ENCODE results near the gene ILF3. TPM values are rescaled to one million over a fixed set of nuclear protein-coding genes. Genes with fewer than 3 reads are reported as not detected.
A peak's percentile ranks its signal among the peaks of the same experiment; 100 is the strongest.

ILF3 gene
- total and polyA plus RNA-seq, 2 of the 13 experiments (the other 11 are each of a cell fraction or from before 2014, with no cell fraction given) = 120 to 173 TPM

DNA sequence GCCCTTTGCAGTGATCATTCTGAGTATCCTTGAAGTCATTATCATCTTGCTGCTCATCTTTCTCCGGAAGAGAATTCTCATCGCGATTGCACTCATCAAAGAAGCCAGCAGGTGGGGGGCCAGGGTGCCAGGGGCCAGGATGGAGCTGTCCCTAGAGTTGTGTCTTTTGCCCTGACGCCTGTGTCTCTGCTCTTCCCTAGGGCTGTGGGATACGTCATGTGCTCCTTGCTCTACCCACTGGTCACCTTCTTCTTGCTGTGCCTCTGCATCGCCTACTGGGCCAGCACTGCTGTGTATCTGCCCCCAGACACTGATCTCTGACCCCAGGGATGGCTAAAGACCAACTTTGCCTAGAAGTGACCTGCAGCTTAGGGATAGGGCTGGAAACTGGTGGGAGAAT, 19.2 kb upstream of the ILF3 start:
- no peak for FAIRE-seq
- Histone ChIP-seq H3K27ac (ENCODE audit: extremely low read length, insufficient read depth, low read length) (no peak overlapping the region), H3K4me2 (ENCODE audit: low read depth, low read length) (no peak overlapping the region), H2AFZ (ENCODE audit: low read length) (no peak overlapping the region), H3K4me1 (ENCODE audit: insufficient read depth, low read length) (peaks cover 34% of the 10 kb centered on the region), H3K27me3 (ENCODE audit: control insufficient read depth in 1 of 2, insufficient read depth in 2 of 2, low read length in 2 of 2) (no peaks in the 10 kb centered on the region), H3K9ac (ENCODE audit: insufficient read depth, low read depth, low read length) (no peak overlapping the region), H3K4me3 (replicated peaks in 1 of 3; ENCODE audit: insufficient read depth in 1 of 3, low read depth in 2 of 3, low read length in 3 of 3) (no peak overlapping the region), H3K9me3 (ENCODE audit: low read length) (no peaks in the 10 kb centered on the region), H3K79me2 (ENCODE audit: insufficient read depth, low read length) (no peaks in the 10 kb centered on the region), H3K36me3 (replicated peaks in 1 of 2; ENCODE audit: control insufficient read depth in 1 of 2, insufficient read depth in 2 of 2, low read length in 2 of 2) (no peaks in the 10 kb centered on the region), H4K20me1 (ENCODE audit: insufficient read depth, low read length) (no peaks in the 10 kb centered on the region)
- WGBS (ENCODE audit: low lambda C conversion rate) = 73% methylated on average over 6 of the region's 6 CpGs
- no TSS peak for BruUV-seq (replicated peaks)
- intact Hi-C loops (cut with micrococcal nuclease; ENCODE audit: unreplicated experiment) = no loop called here
- CTCF ChIA-PET (ENCODE audit: low intra/inter-chr PET ratio, low total read pairs) = interaction anchor here (0.6 kb wide), 1 partner anchor 9 kb away, joined by 3 read pairs; no protein-coding TSS in a partner anchor
- no peak for DNase-seq (ENCODE audit: low spot score)
- in situ Hi-C loops (cut with HindIII; ENCODE audit: extremely low pct_ligation_motif_present, low pct_unique_long_range_greater_than_20kb) = no loop called here
- peak; percentile 67 for ATAC-seq
- POLR2A ChIA-PET = no interaction called here
- TF ChIP-seq, protein P1, sequence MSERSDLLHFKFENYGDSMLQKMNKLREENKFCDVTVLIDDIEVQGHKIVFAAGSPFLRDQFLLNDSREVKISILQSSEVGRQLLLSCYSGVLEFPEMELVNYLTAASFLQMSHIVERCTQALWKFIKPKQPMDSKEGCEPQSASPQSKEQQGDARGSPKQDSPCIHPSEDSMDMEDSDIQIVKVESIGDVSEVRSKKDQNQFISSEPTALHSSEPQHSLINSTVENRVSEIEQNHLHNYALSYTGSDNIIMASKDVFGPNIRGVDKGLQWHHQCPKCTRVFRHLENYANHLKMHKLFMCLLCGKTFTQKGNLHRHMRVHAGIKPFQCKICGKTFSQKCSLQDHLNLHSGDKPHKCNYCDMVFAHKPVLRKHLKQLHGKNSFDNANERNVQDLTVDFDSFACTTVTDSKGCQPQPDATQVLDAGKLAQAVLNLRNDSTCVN (CRISPR knock-in tag; IDR thresholded peaks at IDR 0.05; ENCODE audit: borderline replicate concordance) = no peak
- TF ChIP-seq SMAD9 (CRISPR knock-in tag; IDR thresholded peaks at IDR 0.05) (no peak), HHEX (CRISPR knock-in tag; IDR thresholded peaks at IDR 0.05) (no peak), ATAD3A (CRISPR knock-in tag; IDR thresholded peaks at IDR 0.05) (no peak), SP5 (CRISPR knock-in tag; IDR thresholded peaks at IDR 0.05; ENCODE audit: borderline replicate concordance, low read depth) (no peak), RFX3 (CRISPR knock-in tag; IDR thresholded peaks at IDR 0.05) (no peak), SMC3 (IDR thresholded peaks at IDR 0.05; ENCODE audit: low read length) (peak; percentile 17; the same call in 1 of the 2 replicates), NPAS2 (CRISPR knock-in tag; IDR thresholded peaks at IDR 0.05; ENCODE audit: borderline replicate concordance) (no peak), RFX5 (IDR thresholded peaks at IDR 0.05; ENCODE audit: low read depth, low read length) (no peak), TGIF2 (CRISPR knock-in tag; IDR thresholded peaks at IDR 0.05) (no peak), ZFY (CRISPR knock-in tag; IDR thresholded peaks at IDR 0.05) (no peak)
- TF ChIP-seq, protein P2, sequence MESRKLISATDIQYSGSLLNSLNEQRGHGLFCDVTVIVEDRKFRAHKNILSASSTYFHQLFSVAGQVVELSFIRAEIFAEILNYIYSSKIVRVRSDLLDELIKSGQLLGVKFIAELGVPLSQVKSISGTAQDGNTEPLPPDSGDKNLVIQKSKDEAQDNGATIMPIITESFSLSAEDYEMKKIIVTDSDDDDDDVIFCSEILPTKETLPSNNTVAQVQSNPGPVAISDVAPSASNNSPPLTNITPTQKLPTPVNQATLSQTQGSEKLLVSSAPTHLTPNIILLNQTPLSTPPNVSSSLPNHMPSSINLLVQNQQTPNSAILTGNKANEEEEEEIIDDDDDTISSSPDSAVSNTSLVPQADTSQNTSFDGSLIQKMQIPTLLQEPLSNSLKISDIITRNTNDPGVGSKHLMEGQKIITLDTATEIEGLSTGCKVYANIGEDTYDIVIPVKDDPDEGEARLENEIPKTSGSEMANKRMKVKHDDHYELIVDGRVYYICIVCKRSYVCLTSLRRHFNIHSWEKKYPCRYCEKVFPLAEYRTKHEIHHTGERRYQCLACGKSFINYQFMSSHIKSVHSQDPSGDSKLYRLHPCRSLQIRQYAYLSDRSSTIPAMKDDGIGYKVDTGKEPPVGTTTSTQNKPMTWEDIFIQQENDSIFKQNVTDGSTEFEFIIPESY (CRISPR knock-in tag; IDR thresholded peaks at IDR 0.05) = peak; percentile 65
- TF ChIP-seq, protein P3, sequence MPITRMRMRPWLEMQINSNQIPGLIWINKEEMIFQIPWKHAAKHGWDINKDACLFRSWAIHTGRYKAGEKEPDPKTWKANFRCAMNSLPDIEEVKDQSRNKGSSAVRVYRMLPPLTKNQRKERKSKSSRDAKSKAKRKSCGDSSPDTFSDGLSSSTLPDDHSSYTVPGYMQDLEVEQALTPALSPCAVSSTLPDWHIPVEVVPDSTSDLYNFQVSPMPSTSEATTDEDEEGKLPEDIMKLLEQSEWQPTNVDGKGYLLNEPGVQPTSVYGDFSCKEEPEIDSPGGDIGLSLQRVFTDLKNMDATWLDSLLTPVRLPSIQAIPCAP (CRISPR knock-in tag; IDR thresholded peaks at IDR 0.05; ENCODE audit: low read depth) = no peak
- TF ChIP-seq, protein P4, sequence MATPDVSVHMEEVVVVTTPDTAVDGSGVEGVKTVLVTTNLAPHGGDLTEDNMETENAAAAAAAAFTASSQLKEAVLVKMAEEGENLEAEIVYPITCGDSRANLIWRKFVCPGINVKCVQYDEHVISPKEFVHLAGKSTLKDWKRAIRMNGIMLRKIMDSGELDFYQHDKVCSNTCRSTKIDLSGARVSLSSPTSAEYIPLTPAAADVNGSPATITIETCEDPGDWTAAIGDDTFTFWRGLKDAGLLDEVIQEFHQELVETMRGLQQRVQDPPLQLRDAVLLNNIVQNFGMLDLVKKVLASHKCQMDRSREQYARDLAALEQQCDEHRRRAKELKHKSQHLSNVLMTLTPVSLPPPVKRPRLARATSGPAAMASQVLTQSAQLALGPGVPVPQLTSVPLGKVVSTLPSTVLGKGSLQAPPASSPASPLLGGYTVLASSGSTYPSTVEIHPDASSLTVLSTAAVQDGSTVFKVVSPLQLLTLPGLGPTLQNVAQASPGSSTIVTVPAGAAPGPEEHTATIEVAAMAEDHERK (CRISPR knock-in tag; IDR thresholded peaks at IDR 0.05; ENCODE audit: low read depth) = no peak
- TF ChIP-seq, protein P5, sequence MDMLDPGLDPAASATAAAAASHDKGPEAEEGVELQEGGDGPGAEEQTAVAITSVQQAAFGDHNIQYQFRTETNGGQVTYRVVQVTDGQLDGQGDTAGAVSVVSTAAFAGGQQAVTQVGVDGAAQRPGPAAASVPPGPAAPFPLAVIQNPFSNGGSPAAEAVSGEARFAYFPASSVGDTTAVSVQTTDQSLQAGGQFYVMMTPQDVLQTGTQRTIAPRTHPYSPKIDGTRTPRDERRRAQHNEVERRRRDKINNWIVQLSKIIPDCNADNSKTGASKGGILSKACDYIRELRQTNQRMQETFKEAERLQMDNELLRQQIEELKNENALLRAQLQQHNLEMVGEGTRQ (IDR thresholded peaks at IDR 0.05; ENCODE audit: low read depth, low read length) = no peak
- TF ChIP-seq, protein P5 (CRISPR knock-in tag; IDR thresholded peaks at IDR 0.05; ENCODE audit: borderline replicate concordance) = no peak
- TF ChIP-seq, protein P6, sequence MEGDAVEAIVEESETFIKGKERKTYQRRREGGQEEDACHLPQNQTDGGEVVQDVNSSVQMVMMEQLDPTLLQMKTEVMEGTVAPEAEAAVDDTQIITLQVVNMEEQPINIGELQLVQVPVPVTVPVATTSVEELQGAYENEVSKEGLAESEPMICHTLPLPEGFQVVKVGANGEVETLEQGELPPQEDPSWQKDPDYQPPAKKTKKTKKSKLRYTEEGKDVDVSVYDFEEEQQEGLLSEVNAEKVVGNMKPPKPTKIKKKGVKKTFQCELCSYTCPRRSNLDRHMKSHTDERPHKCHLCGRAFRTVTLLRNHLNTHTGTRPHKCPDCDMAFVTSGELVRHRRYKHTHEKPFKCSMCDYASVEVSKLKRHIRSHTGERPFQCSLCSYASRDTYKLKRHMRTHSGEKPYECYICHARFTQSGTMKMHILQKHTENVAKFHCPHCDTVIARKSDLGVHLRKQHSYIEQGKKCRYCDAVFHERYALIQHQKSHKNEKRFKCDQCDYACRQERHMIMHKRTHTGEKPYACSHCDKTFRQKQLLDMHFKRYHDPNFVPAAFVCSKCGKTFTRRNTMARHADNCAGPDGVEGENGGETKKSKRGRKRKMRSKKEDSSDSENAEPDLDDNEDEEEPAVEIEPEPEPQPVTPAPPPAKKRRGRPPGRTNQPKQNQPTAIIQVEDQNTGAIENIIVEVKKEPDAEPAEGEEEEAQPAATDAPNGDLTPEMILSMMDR (CRISPR knock-in tag; IDR thresholded peaks at IDR 0.05) = 0 out of 2 replicates have a peak, but pooled peaks have one; percentile 9

Data from HepG2 (cell line).